IPS-18a (cell line): Measurements from ENCODE around the gene PRKAG3.

Source experiments
- H3K27ac ChIP-seq: one replicate; pipeline ENCODE4 v1.5.1; 2013; ENCODE audit warnings: low read length
- H3K27me3 ChIP-seq: one replicate; pipeline ENCODE4 v1.6.1; 2013; ENCODE audit warnings: mild to moderate bottlenecking, low read length; ENCODE audit not compliant: control insufficient read depth, insufficient read depth
- H3K36me3 ChIP-seq: one replicate; pipeline ENCODE4 v1.6.1; 2013; ENCODE audit warnings: low read depth, low read length; ENCODE audit not compliant: control insufficient read depth
- H3K4me1 ChIP-seq: one replicate; pipeline ENCODE4 v1.6.1; 2013; ENCODE audit warnings: low read depth, low read length; ENCODE audit not compliant: control insufficient read depth
- H3K4me3 ChIP-seq: one replicate; pipeline ENCODE4 v1.5.1; 2013; ENCODE audit warnings: low read length
- H3K9ac ChIP-seq: one replicate; pipeline ENCODE4 v1.6.1; 2013; ENCODE audit warnings: mild to moderate bottlenecking, low read length, moderate library complexity
- H3K9me3 ChIP-seq: one replicate; pipeline ENCODE4 v1.6.1; 2013; ENCODE audit warnings: low read depth, low read length; ENCODE audit not compliant: control insufficient read depth

The PRKAG3 gene

DNA sequence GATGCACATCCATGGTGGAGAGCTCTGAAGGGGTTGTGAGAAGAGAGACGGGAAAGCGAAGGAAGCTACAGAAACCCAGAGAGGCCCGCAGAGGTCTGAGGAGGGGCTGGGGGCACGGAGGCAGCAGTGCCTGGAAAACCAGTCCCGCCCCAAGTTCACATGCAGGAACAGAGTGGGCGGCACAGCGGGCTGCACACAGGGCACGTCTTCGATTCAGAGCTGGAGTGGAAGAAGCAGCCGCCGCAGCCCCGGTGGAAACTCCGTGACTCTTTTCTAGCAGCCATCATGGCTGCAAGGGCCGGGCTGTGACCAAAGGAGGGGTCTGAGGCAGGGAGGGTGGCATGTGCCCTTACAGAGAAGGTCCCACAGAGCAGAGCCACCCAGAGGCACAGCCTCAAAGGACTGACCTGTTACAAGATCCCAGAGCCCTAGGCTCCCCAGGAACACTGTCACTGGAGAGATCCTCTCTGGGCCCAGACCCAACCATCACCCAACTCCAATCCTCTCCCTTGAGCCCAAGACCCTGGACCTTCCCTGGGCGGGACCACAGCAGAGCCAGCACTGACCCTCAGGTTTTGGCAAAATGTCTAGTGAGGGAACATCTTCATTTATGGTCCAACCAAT lies 10.7 kb downstream of the PRKAG3 start:
- Histone ChIP-seq H3K27ac (no peak overlapping the region), H3K4me1 (no peaks in the 10 kb centered on the region), H3K9ac (no peak overlapping the region), H3K36me3 (no peaks in the 10 kb centered on the region), H3K4me3 (no peak overlapping the region), H3K9me3 (no peaks in the 10 kb centered on the region), H3K27me3 (no peaks in the 10 kb centered on the region)

DNA sequence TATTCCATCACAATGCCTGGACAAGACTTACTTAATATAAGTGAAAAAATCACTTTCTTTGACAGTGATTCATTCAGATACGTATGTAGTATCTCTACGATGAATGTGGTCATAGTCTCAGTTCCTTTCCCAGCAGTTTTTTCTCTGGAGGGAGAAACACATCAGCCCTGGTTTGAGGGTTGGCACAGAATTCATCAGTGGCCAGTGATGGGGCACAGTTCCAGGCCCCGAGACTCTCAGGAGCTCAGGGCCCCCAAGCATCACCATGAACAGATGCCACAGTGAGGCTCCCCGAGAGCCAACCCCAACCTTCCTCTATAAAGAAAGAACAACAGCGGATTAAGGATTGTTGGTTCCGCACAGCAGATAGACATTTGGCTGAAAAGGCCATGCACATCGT lies 12.5 kb downstream of the PRKAG3 start:
- Histone ChIP-seq H3K4me3 (no peak overlapping the region), H3K4me1 (no peaks in the 10 kb centered on the region), H3K9me3 (no peaks in the 10 kb centered on the region), H3K27ac (no peak overlapping the region), H3K27me3 (no peaks in the 10 kb centered on the region), H3K36me3 (no peaks in the 10 kb centered on the region), H3K9ac (no peak overlapping the region)

DNA sequence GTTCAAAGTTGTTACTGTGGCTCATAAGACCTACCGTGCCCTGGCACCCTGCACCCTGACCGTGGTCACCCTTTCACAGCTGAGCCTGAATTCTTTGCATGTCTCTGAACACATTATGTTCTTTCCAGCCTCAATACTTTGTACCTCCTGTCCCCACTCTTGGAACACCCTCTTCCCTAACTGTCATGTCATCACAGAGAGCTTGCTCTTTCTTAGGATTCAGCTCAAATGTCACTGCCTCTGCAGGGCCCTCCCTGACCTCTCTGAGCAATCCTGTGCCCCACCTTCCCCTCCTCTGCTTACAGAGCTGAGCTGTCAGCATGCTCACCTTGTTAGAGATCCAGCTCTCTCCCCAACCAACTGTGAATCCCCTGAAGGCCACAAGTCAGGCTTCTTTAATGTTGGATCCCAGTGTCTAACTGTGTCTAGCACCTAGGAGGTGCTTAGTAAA lies 15.0 kb downstream of the PRKAG3 start:
- Histone ChIP-seq H3K27me3 (no peaks in the 10 kb centered on the region), H3K36me3 (no peaks in the 10 kb centered on the region), H3K4me1 (no peaks in the 10 kb centered on the region), H3K9me3 (no peaks in the 10 kb centered on the region), H3K4me3 (no peak overlapping the region), H3K27ac (no peak overlapping the region), H3K9ac (no peak overlapping the region)

DNA sequence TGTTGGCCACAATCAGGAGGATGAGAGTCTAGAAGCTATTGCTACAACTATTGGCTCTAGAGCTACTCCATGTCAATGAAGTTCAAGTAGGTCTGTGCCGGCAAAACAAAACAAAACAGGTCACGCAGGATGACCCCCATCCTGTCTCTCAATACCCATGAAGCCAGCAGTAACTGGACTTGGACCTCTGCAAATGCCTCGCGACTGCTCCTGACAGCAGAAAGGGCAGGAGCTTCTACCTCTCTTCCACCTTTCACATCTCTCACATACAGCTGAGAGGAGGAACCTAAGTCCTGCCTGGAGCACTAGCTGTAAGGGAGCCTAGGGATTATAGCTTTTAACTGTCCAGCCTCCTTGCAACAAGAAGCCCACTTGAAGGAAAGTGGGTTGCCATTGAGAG lies 16.0 kb downstream of the PRKAG3 start:
- no peaks in the 10 kb centered on the region for H3K9me3 ChIP-seq
- no peak overlapping the region for H3K27ac ChIP-seq
- H3K36me3 ChIP-seq: no peaks in the 10 kb centered on the region
- H3K4me3 ChIP-seq: no peak overlapping the region
- no peaks in the 10 kb centered on the region for H3K4me1 ChIP-seq
- no peak overlapping the region for H3K9ac ChIP-seq
- H3K27me3 ChIP-seq: no peaks in the 10 kb centered on the region

DNA sequence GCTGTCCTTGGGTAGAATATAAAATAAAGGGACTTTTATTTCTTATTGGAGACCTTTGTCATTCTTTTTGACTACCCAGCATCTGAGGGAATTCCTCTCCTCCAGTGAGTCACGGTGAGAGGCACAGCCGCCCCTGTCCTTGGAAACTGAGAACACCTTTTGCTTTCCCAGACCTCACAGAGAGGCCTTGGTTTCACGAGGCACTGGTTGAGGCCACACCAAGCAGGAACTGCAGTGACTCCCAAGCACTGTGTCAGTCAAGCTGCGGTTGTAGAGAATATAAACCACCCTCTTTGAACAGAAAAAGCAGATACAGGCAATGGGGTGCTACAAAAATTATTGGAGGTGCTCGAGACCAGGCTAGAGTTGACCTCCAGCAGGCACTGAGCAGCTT lies 16.4 kb downstream of the PRKAG3 start:
- Histone ChIP-seq H3K27ac (no peak overlapping the region), H3K4me1 (no peaks in the 10 kb centered on the region)

DNA sequence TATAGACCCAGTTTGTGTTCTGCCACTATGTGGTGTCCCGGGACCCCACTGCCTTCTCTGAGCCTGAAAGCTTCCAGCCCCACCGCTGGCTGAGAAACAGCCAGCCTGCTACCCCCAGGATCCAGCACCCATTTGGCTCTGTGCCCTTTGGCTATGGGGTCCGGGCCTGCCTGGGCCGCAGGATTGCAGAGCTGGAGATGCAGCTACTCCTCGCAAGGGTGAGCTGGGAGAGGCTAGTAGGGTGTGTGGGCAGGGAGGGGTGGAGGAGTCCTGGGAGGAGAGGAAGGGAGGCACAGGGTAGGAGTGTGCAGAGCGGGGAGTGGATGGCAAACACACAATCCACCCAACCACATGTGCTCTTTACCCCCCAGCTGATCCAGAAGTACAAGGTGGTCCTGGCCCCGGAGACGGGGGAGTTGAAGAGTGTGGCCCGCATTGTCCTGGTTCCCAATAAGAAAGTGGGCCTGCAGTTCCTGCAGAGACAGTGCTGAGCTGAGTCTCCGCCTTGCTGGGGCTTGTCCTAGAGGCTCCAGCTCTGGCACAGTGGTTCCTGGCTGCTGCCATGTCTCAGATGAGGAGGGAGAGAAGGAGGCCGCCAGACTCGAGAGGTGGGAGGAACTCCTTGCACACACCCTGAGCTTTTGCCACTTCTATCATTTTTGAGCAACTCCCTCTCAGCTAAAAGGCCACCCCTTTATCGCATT lies 16.9 kb downstream of the PRKAG3 start:
- Histone ChIP-seq H3K9ac (no peak overlapping the region), H3K27me3 (no peaks in the 10 kb centered on the region), H3K4me1 (no peaks in the 10 kb centered on the region), H3K36me3 (no peaks in the 10 kb centered on the region), H3K27ac (no peak overlapping the region), H3K9me3 (no peaks in the 10 kb centered on the region), H3K4me3 (no peak overlapping the region)

More for the DNA sequence above, 16.4 kb downstream of the PRKAG3 start:
- Histone ChIP-seq H3K36me3 (no peaks in the 10 kb centered on the region), H3K9ac (no peak overlapping the region), H3K9me3 (no peaks in the 10 kb centered on the region), H3K27me3 (no peaks in the 10 kb centered on the region), H3K4me3 (no peak overlapping the region)

DNA sequence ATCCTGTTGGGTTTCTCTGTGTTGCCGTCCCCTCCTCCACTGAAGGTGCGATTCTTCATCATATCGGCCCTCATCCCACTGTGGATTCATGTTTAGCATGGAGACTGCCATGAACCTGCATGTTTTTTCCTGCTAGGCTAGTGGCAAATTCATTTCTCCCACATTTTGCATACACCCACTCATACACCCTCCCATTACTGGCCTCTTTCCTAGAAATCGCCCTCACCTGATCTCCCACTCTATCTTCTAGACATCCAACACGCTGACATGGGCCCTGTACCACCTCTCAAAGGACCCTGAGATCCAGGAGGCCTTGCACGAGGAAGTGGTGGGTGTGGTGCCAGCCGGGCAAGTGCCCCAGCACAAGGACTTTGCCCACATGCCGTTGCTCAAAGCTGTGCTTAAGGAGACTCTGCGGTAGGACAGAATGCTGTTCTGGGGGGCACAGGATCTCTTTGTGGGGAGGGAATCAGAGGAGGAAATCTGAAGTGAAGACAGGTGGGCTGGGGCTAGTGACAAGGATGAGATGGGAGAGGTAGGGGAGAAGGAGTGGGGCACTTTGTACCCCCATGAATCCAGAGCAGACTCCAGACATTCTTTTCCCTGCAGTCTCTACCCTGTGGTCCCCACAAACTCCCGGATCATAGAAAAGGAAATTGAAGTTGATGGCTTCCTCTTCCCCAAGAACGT lies 17.7 kb downstream of the PRKAG3 start:
- H3K4me1 ChIP-seq: no peaks in the 10 kb centered on the region
- no peaks in the 10 kb centered on the region for H3K27me3 ChIP-seq
- H3K36me3 ChIP-seq: no peaks in the 10 kb centered on the region
- H3K4me3 ChIP-seq: no peak overlapping the region
- H3K27ac ChIP-seq: no peak overlapping the region
- no peaks in the 10 kb centered on the region for H3K9me3 ChIP-seq
- no peak overlapping the region for H3K9ac ChIP-seq

DNA sequence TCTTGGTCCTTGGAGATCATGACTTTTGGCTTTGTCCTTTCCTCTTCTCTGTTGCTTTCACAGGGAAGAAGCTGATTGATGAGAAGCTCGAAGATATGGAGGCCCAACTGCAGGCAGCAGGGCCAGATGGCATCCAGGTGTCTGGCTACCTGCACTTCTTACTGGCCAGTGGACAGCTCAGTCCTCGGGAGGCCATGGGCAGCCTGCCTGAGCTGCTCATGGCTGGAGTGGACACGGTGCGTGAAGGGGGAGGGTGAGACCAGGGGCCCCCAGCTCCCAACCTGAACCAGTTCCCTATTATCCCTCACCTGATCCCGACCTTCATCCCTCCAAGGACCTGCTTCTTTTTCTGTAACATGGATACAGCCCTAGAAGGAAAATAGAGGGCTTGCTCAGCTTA lies 18.7 kb downstream of the PRKAG3 start:
- no peaks in the 10 kb centered on the region for H3K27me3 ChIP-seq
- H3K36me3 ChIP-seq: no peaks in the 10 kb centered on the region
- no peaks in the 10 kb centered on the region for H3K9me3 ChIP-seq
- no peak overlapping the region for H3K4me3 ChIP-seq
- H3K9ac ChIP-seq: no peak overlapping the region
- H3K27ac ChIP-seq: no peak overlapping the region
- no peaks in the 10 kb centered on the region for H3K4me1 ChIP-seq

DNA sequence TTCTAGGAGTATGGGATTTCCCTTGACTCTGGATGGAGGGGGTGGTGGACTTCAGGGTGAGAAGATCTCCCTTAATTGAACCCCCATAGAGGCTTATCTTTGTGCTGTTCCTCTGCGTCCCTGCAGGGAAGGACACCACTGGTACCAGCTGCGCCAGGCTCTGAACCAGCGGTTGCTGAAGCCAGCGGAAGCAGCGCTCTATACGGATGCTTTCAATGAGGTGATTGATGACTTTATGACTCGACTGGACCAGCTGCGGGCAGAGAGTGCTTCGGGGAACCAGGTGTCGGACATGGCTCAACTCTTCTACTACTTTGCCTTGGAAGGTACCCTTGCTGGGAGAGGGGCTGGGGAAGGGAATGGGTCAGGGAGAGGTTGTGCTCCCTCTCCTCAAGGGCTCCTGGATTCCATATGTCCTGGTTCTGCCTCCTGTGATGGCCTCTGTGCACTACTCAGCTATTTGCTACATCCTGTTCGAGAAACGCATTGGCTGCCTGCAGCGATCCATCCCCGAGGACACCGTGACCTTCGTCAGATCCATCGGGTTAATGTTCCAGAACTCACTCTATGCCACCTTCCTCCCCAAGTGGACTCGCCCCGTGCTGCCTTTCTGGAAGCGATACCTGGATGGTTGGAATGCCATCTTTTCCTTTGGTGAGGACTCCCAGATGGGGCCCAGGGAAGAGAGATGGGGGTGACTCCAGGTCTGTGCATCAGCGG lies 19.3 kb downstream of the PRKAG3 start:
- H3K27ac ChIP-seq: no peak overlapping the region

DNA sequence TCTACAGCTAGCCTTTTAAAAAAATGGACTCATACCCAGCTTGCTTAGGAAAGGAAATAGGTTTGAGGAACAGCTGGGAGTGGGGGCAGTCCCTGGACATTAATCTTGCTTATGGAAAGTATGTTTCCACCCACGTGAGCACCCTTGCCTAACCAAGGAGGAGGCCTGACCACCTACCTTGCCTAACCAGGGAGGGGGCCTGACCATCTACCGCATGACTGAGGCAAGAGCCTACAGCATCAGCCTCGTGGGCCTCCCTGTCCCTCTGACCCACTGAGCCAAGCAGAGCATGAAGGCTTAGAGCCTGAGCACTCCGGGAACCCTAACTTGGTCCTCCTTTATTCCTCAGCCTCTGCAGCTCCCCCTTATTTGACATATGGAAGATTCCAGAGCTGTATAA lies 20.2 kb downstream of the PRKAG3 start:
- no peak overlapping the region for H3K9ac ChIP-seq

More for the DNA sequence above, 19.3 kb downstream of the PRKAG3 start:
- H3K36me3 ChIP-seq: no peaks in the 10 kb centered on the region
- no peaks in the 10 kb centered on the region for H3K9me3 ChIP-seq
- H3K4me1 ChIP-seq: no peaks in the 10 kb centered on the region
- no peaks in the 10 kb centered on the region for H3K27me3 ChIP-seq
- no peak overlapping the region for H3K9ac ChIP-seq
- no peak overlapping the region for H3K4me3 ChIP-seq

DNA sequence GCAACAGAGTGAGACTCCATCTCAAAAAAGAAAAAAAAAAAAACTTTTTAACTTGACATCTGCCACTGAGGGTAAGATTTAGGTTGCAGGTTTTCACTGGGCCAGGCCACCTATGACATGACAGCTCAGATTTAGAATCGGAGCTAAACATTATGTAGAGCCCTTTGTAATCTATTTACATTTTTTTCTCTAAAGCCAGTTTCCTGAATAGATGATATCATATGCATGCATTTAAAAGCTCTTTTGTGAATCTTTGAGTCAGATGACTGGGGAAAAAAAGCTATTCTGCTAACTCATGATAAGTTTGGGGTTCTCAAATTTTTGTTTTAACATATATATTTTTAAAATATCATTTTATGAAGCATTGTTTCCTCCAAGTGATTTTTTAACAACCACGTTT lies 21.3 kb downstream of the PRKAG3 start:
- H3K9me3 ChIP-seq: no peaks in the 10 kb centered on the region
- H3K27me3 ChIP-seq: no peaks in the 10 kb centered on the region
- no peak overlapping the region for H3K9ac ChIP-seq
- H3K4me3 ChIP-seq: no peak overlapping the region
- H3K36me3 ChIP-seq: no peaks in the 10 kb centered on the region
- H3K27ac ChIP-seq: no peak overlapping the region
- peaks cover 15% of the 10 kb centered on the region for H3K4me1 ChIP-seq

More for the DNA sequence above, 20.2 kb downstream of the PRKAG3 start:
- Histone ChIP-seq H3K27me3 (no peaks in the 10 kb centered on the region), H3K27ac (no peak overlapping the region), H3K4me3 (no peak overlapping the region), H3K36me3 (no peaks in the 10 kb centered on the region), H3K9me3 (no peaks in the 10 kb centered on the region), H3K4me1 (peaks cover 4% of the 10 kb centered on the region)
